GM18502 (cell line): ENCODE measurements around the gene KRTAP9-9.
"Not testable (repeated sequence)": the region's sequence is repeated elsewhere in the genome, so short reads cannot be mapped to it uniquely, and the experiment has no call there.

ENCODE experiments used
- ATAC-seq: cut with Tn5 transposase; IDR thresholded peaks from one replicate; pipeline ENCODE4 v1.9.1; 2021; ENCODE audit warnings: mild to moderate bottlenecking; ENCODE audit not compliant: unreplicated experiment, poor library complexity

The KRTAP9-9 gene

DNA sequence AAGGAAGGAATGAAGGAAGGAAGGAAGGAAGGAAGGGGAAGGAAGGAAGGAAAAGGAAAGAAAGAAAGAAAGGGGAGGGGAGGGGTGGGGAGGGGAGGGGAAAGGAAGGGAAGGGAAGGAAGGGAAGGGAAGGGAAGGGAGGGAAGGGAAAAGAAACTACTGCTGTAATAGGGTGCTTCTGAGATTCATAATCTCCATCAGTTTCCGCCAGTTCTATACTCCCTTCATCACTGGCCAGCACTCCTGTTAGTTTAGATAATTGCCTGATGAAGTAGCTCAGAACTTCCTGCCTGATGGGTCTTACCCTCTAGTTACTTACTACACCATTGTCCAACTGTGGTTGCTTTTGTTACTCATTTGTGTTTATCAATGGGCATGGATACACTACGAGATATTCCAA, 8.0 kb downstream of the KRTAP9-9 start:
- no peak for ATAC-seq

DNA sequence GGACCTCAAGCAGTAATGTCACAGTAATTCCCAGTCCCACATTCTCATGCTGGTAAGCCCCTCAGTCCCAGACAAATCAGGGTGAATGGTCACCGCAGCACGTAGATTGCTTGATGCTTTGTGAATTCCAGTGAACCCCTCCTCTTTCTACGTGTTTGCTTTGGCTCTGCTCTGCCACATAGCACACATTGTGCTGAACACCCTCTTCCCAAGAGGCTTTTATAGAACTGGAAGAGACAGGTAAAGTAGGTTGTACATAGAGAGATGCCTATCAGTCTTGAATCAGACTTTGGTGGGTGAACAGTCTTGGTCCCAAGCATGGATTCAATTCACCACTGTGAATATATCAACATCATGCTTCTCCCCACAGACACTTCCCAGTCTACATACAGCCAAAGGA, 9.4 kb downstream of the KRTAP9-9 start:
- no peak for ATAC-seq

DNA sequence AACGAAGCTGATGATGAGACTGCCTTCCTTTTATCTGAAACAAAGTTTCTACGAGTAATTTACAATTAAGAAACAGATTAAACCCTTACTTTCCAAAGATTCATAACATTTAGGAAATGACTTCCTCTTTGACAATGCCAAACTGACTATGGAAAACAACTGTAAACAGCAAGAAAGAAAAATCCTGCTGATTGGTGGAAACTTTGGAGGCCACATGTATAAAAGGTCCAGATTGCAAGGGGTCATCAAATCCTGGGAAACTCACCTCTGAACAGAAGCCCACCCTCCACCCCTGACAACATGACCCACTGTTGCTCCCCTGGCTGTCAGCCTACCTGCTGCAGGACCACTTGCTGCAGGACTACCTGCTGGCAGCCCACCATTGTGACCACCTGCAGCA, 9.9 kb downstream of the KRTAP9-9 start, which contains the start of gene KRTAP9-6:
TSS of gene KRTAP9-6 (plus strand) at position 301 of the 400 bp plus-strand sequence. CDS start at position 301, 0 bp downstream.
- ATAC-seq = no peak

DNA sequence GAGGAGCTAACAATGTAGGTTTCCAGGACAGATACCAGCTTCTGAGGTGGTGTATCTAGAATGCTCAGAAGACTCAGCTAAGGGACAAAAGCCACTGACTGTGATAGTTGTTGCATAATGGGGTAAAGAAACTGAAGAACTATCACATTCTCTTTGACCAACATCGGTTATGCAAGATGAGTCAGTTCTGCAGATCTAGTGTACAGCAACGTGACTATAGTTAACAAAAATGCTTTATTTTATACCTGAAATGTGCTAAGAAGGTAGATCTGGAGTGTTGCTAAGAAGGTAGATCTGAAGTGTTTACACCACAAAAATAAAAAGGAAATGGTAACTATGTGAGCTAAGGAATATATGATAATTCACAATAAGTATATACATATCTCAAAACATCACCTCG, 12.5 kb downstream of the KRTAP9-9 start:
- ATAC-seq = no peak

DNA sequence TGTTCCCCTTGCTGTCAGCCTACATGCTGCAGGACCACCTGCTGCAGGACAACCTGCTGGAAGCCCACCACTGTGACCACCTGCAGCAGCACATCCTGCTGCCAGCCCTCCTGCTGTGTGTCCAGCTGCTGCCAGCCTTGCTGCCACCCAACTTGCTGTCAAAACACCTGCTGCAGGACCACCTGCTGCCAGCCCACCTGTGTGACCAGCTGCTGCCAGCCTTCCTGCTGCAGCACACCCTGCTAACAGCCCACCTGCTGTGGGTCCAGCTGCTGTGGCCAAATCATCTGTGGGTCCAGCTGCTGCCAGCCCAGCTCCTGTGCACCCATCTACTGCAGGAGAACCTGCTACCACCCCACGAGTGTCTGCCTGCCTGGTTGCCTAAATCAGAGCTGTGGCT, 16.1 kb downstream of the KRTAP9-9 start:
- not testable (repeated sequence) for ATAC-seq

DNA sequence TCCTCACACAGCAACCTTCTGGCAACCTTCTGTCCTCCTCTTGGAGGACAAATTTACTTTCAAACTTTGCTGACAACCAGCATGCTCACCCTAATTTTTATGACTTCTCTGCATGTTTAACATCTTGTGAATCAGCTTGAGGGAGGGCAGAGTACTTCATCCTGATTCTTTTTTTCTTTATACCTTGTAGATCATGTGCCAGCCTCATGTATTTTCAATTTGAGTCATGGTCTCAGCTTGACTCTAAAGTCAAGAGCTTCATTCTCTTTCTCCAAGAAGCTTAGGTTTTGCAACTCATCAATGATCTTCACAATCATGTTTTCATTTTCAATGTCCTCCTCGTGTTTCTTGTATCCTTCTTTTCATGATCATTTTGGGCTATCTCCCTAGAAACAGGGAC, 16.7 kb downstream of the KRTAP9-9 start:
- ATAC-seq = no peak

DNA sequence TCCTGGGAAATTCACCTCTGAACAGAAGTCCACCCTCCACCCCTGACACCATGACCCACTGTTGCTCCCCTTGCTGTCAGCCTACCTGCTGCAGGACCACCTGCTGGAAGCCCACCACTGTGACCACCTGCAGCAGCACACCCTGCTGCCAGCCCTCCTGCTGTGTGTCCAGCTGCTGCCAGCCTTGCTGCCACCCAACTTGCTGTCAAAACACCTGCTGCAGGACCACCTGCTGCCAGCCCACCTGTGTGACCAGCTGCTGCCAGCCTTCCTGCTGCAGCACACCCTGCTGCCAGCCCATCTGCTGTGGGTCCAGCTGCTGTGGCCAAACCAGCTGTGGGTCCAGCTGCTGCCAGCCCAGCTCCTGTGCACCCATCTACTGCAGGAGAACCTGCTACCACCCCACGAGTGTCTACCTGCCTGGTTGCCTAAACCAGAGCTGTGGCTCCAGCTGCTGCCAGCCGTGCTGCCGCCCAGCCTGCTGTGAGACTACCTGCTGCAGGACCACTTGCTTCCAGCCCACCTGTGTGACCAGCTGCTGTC, 20.5 kb downstream of the KRTAP9-9 start, which contains the start of gene KRTAP9-7:
TSS of gene KRTAP9-7 (plus strand) at position 51 of the 543 bp plus-strand sequence. CDS start at position 51, 0 bp downstream.
- ATAC-seq = not testable (repeated sequence)

DNA sequence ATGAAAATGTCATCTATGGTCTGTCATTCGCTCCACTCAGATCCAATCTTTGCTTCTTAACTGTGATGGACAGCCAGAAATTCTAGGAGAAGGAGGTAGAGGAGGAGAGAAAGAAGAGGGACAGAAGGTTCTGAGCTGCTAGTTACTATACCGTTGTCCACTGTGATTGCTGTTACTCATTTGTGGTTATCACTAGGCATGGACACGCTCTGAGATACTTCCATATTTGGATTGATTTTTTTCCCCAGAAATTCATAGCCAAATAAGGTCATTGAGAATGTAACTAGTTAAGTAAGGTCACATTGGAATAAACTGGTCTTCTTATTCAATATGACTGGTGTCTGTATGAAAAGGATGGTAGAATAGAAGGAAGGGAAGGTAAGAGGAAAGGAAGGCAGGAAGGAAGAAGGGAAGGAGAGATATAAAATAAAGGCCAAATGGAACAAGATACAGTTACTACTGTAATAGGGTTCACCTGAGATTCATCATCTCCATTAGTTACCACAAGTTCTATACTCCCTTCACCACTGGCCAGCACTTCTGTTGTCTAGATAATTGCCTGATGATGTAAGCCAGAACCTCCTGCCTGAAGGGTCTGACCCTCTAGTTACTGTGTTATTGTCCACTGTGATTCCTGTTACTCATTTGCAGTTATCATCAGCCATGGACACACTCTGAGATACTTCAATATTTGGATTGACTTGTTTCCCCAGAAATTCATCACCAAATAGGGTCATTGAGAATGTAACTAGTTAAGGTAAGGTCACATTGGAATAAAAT, 23.2 kb downstream of the KRTAP9-9 start:
- no peak for ATAC-seq

DNA sequence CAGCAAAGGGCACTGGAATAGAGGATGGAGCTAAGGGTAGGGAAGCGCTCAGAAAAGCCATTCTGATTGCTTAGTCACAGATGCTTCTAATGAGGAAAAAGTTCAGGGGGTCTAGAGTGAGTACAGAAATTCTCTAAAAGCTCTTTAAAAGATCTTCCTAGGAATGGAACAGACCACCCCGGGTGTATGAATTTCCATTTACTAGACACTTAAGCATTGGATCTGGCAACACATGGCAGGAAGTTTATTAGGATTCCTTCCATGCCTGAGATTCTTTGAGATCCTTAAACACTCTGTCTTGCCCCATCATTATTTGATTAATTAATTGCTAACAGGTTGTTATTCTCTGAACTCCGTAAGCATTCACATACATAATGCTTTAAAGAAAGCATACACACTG, 28.9 kb downstream of the KRTAP9-9 start:
- ATAC-seq = no peak

DNA sequence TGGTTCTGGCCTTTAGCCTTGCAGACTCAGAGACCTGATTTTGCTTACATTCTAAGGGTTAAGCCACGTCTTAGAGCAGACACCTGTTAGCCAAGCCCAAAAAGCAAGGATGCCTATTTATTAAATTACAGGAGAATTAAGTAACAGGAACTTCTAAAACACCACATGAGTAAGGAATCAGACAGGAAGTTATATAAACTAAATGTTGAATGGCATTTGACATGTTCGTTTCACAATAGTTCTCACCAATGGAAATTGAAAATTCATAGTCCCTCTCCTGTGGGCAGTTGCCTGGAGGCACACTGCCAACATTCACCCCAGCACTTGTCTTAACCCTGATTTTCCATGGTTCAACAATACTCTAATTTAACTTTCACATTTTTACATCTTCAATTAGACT, 29.4 kb downstream of the KRTAP9-9 start:
- no peak for ATAC-seq

DNA sequence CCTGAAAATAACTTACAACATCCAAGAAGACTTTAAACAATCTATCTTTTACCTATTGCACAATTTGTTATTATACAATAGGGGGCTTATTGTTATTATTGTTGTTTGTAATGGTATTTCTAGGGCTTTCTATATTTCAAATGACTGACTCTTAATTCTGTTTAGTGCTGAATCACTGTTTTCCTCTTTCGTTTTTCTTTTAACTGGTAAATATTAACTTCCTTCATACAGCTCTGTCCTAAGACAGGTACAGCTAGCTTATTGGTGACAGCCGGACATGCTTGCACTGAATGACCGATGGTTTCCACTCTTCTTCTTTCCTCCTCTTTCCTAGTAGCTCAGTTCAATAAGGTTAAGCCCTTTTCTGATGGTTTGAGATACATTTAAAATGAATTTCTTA, 31.9 kb downstream of the KRTAP9-9 start:
- no peak for ATAC-seq

DNA sequence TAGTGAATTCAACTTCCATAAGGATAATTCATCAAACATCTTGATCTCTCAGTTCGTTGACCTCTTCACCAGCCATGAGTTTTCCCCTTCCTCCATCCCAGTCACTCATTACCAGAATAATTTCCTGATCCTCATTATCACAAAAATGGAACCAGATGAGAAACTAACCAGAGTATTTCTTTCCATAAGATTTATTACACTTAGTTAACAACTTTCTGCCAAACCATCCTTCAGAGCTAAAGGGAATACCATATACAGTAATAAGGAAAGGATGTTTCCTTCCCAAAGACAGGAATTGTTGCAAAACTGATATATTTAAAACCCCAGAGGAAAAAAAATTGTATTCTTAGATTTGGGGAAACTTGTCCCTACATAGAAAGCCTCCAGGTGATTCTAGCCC, 38.8 kb downstream of the KRTAP9-9 start:
- ATAC-seq = no peak

DNA sequence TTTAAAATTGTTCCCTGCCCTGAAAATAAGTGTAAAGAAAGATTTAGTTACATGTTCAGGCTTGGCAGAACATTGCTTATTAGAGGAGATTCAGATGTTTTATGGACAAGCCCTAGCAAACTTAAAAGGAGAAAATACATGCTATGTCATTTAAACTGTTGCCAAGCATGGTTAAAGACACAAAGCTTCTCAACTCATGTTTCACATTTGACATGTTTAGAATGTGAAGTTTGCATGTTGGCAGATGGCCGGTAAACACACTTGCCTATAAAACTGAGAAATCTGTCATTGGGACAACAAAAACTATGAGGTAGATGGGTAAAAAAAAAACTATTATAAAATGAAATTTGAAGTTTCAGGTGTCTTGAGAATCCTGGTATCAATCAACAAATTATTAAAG, 41.7 kb downstream of the KRTAP9-9 start:
- no peak for ATAC-seq

DNA sequence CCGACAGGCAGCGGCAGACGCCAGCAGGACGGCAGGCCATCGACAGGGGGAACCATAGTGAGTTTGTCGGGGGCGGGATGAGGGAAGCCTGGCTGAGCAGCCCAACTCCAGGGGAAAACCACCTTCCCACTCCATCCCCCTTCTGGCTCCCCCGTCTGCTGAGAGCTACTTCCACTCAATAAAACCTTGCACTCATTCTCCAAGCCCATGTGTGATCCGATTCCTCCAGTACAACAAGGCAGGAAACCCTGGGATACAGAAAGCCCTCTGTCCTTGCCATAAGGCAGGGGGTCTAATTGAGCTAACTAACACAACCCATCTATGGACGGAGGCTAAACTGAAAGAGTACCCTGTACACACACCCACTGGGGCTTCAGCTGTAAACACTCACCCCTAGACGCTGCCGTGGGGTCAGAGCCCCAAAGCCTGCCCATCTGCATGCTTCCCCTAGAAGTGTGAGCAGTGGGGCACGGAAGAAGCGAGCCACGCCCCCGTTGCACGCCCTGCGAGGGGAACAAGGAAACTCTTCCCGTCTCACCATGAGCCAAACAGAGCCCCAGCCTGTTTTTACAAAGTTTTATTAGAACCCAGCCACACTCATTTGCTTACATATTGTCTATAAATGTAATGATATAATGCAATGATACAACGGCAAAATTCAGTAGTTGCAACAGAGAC, 43.4 kb downstream of the KRTAP9-9 start:
- ATAC-seq = no peak

DNA sequence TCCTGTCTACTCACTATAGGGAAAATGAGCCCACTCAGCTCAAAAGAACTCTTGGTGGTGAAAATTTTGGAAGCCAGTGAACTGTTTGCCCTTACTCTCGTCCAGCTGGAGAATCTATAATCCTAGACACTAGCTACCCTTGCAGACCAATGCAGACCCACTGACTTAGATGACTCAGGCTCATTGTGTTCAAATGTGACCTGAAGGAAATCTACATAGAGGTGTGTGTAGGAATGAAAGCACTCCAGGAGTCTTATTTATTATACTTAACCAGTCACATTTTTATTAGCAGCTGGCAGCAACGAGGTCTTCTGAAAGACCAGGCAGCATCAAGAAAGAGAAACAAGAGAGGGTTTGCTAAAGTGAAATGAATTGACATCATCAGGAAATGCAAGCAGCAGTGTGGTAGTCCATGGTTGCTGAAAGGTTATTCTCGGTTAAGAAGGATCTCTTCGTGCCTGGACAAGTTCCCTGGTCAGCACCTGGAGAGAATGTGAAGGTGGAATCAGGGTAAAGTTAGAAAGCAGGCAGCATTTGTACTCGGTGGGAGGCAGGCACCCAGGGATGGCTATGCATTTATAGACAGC, 46.1 kb downstream of the KRTAP9-9 start:
- ATAC-seq = no peak

DNA sequence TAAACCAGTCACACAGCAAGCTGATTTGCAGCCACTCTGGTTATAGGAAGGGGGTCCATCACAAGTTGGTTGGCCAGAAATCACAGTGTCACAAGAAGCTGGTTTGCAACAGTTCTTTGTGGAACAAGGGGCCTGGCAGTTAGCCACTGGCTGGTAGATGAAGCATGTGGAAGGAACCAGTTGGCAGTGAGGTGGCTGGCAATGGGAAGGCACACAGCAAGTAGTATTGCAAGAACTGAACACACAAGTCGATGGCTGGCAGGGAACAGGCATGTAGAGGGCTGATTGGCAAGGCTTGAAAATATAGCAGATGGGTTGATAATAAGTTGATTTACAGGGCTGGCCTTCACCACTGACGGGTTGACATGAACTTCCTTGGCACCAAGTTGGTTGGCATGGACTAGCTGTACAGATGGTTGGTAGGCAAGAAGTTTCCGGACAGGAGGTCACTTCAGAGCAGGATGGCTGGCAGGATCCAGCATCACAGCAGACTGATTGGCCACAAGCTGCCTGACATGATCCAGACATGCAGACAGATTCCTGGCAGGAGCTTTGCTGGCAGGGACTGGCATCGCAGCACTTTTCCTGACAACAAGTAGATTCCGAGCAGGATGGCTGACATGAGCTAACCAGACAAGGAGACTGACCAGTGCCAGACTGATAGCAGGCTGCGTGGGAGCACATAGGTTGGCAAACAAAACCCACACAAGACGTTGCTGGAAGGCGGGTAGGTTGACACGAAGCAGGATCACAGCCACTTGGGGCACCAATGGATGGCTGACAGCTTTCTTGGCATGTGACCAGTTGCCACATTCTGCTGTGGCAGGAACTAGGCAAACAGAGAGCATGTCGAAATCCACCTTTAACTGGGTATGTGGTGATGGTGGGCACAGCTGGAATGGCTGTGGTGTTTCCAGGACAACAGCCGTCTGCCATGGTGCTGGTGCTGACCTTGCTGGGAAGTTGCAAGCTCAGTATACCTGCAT, 47.0 kb downstream of the KRTAP9-9 start, which contains the start of gene KRTAP29-1:
TSS of gene KRTAP29-1 (minus strand) at position 936 of the 986 bp plus-strand sequence. CDS start at position 936, 0 bp downstream.
- ATAC-seq = no peak

DNA sequence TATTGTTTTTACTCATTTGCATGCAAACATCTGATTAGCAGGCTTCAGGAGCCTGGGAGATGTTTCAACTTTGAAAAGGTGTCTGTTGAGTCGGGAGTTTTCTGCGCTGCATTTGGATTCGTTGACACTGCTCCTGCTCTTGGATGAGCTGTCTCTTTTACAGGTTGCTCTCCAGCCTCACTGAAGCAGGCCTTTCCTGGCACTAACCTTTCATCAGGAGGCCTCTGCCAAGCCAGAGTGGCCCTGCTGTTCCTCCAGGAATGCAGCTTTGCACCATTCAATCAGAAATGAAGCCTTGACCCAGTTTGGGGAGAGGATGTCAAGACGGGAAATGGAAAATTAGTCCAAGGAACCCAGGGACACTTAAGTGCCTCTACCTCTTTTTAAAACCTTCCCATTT, 47.8 kb downstream of the KRTAP9-9 start:
- ATAC-seq = no peak

DNA sequence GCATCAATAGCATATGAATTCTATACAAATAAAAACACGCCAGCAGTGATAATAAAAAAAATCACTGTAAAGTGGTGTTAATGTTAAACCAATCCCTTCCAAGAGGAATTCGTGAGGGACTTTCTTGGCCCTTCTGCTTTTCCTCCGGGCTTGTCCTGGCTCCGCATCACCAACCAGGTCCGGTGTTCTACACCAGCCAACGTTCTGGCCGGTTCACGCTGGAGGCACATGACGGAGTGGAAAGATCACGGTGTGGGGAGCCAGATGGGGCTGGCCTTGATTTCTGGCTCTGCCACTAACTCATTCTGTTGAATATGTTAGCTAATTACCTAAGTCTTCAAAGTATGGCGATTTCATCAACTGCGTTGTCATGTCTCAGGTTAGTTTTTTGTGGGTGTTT, 48.9 kb downstream of the KRTAP9-9 start:
- ATAC-seq = no peak
